ENCODE measurements around the gene MARK1.

GRCh38 chr1:220696863-220697231 lies 168.9 kb downstream of the MARK1 start:
- TF ChIP-seq FOXA1 (IDR thresholded peaks at IDR 0.05), result no peak
- no peak for TF ChIP-seq CTBP1 (IDR thresholded peaks at IDR 0.05; ENCODE audit: borderline replicate concordance)
- no peak for TF ChIP-seq SP1 (IDR thresholded peaks at IDR 0.05)
- TF ChIP-seq SUZ12 (IDR thresholded peaks at IDR 0.05), result no peak
- no peak for TF ChIP-seq TARDBP (IDR thresholded peaks at IDR 0.05)
- no peak for TF ChIP-seq FOXM1 (IDR thresholded peaks at IDR 0.05; ENCODE audit: borderline replicate concordance)
- TF ChIP-seq ELF4 (IDR thresholded peaks at IDR 0.05), result no peak
- no peak for TF ChIP-seq LEF1 (IDR thresholded peaks at IDR 0.05; ENCODE audit: borderline replicate concordance)
- TF ChIP-seq HDGF (IDR thresholded peaks at IDR 0.05; ENCODE audit: borderline replicate concordance), result no peak
- TF ChIP-seq FOXK2 (IDR thresholded peaks at IDR 0.05), result no peak
- TF ChIP-seq ZNF384 (IDR thresholded peaks at IDR 0.05), result no peak
- TF ChIP-seq ARNT (IDR thresholded peaks at IDR 0.05), result no peak
- TF ChIP-seq BHLHE40 (IDR thresholded peaks at IDR 0.05; ENCODE audit: borderline replicate concordance), result no peak
- no peak for TF ChIP-seq L3MBTL2 (conservative IDR thresholded peaks at IDR 0.05)

All from HEK293T (cell line).